CMK (cell line): ENCODE results near the gene MYEOV.

Source experiments
- DNase-seq: peaks from one replicate; pipeline ENCODE4 v3.0.0-alpha.2; 2010; ENCODE audit warnings: low read depth

The MYEOV gene

GRCh38 chr11:69265911-69266510 is 27.9 kb upstream of the MYEOV start:
- DNase-seq = no peak

GRCh38 chr11:69267395-69267805 is 26.6 kb upstream of the MYEOV start:
- no peak for DNase-seq

- no peak for DNase-seq
These were observed 25.0 kb upstream of the MYEOV start for GRCh38 chr11:69268911-69269310.

- DNase-seq = no peak
These were observed 24.6 kb upstream of the MYEOV start for GRCh38 chr11:69269388-69269787.

GRCh38 chr11:69269926-69270697 is 23.8 kb upstream of the MYEOV start:
- DNase-seq = no peak

GRCh38 chr11:69270941-69271340 is 23.0 kb upstream of the MYEOV start:
- no peak for DNase-seq

- no peak for DNase-seq
These were observed 21.9 kb upstream of the MYEOV start for GRCh38 chr11:69272055-69272454.

- DNase-seq = no peak
These were observed 21.0 kb upstream of the MYEOV start for GRCh38 chr11:69272831-69273485.

GRCh38 chr11:69273571-69273970 is 20.4 kb upstream of the MYEOV start:
- no peak for DNase-seq

GRCh38 chr11:69274531-69275016 is 19.4 kb upstream of the MYEOV start:
- DNase-seq = no peak

GRCh38 chr11:69275178-69275577 is 18.8 kb upstream of the MYEOV start:
- no peak for DNase-seq

GRCh38 chr11:69276165-69276564 is 17.8 kb upstream of the MYEOV start:
- DNase-seq = no peak

- DNase-seq = no peak
These were observed 16.7 kb upstream of the MYEOV start for GRCh38 chr11:69277074-69277809.

GRCh38 chr11:69278091-69278867 is 15.7 kb upstream of the MYEOV start:
- DNase-seq = no peak

GRCh38 chr11:69280451-69280850 is 13.5 kb upstream of the MYEOV start:
- no peak for DNase-seq

GRCh38 chr11:69280994-69281393 is 13.0 kb upstream of the MYEOV start:
- no peak for DNase-seq

GRCh38 chr11:69283446-69283845 is 10.5 kb upstream of the MYEOV start:
- no peak for DNase-seq

GRCh38 chr11:69284081-69284511 is 9.9 kb upstream of the MYEOV start:
- no peak for DNase-seq

- no peak for DNase-seq
These were observed 8.9 kb upstream of the MYEOV start for GRCh38 chr11:69285091-69285490.

GRCh38 chr11:69285766-69286165 is 8.2 kb upstream of the MYEOV start:
- DNase-seq = no peak
